Fibroblast of skin of back (primary cell): Measurements from ENCODE around the gene CYSLTR1. TPM values are rescaled to one million over a fixed set of nuclear protein-coding genes. Genes with fewer than 3 reads are reported as not detected.
"Not testable (repeated sequence)": the region's sequence is repeated elsewhere in the genome, so short reads cannot be mapped to it uniquely, and the experiment has no call there.

Experiments
- DNase-seq: peaks from one replicate; pipeline ENCODE4 v3.0.0-alpha.2; 2013
- polyA plus RNA-seq, 2 experiments: library from polyadenylated mRNA; unstranded; fragments of 120-200 nt; gene quantifications; one replicate each; pipeline ENCODE4 v1.2.1, GENCODE V29; 2013; ENCODE audit not compliant: insufficient read length in 2 of 2

CYSLTR1 gene, protein sequence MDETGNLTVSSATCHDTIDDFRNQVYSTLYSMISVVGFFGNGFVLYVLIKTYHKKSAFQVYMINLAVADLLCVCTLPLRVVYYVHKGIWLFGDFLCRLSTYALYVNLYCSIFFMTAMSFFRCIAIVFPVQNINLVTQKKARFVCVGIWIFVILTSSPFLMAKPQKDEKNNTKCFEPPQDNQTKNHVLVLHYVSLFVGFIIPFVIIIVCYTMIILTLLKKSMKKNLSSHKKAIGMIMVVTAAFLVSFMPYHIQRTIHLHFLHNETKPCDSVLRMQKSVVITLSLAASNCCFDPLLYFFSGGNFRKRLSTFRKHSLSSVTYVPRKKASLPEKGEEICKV
- polyA plus RNA-seq (2013, experiment 1 of 2; ENCODE audit: insufficient read length): 0.05 TPM
- polyA plus RNA-seq (2013, experiment 2 of 2; ENCODE audit: insufficient read length): 0.13 TPM

DNA sequence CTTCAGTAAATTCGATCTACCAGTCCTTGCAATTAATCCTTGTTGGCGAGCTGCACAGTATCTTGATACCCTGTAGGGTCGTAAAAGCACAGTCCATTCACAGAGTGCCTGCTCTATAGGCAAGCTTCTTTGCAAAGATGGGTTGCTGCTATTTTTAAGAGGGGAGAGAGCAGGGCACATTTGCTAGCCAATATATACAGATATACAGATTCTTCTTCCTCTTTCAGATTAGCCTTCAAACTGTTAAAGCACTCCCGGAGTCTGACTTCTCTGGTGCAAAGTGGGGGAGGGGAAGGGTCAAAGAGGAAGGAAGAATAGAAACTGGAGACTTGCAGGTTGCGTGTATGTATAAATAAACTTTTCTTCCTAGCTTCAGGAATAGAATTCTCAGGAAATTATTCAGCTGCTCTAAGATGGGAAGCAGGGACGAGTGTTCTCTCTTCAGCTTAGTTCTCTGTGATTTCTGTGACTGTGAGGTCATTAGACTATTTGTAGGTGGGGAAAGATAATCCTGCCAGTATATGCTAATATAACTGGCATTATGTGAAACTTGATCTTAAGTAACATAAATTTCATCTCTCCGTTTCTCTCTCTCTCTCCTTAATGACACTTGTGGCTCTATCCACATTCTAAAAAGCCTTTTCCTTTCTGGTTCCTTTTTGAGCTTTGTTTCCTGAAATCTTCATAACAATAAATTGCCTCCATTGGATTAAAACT lies at the start of gene CYSLTR1:
Gene CYSLTR1 (minus strand): TSS at position 242 of the 717 bp plus-strand sequence. CDS start 53,865 bp downstream, outside the sequence.
- DNase-seq: no peak

- no peak for DNase-seq
These were observed 49.8 kb upstream of the CYSLTR1 start for GRCh38 chrX:78377186-78377585.

- no peak for DNase-seq
These were observed 48.5 kb upstream of the CYSLTR1 start for GRCh38 chrX:78375894-78376293.

DNA sequence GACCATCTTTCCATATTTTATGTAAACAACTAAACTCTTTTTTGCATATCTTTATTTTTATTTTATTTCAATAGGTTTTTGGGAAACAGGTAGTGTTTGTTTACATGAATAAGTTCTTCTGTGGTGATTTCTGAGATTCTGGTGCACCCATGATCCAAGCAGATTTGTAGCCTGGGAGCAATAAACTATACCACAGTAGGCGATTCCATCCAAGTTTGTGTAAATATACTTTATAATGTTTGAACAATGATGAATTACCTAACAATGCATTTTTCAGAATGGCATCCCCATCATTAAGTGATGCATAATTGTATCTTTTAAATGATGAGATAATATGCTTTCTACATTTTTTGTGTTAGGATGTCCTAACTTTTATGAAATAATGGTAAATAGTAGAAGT lies 39.2 kb upstream of the CYSLTR1 start:
- no peak for DNase-seq

DNA sequence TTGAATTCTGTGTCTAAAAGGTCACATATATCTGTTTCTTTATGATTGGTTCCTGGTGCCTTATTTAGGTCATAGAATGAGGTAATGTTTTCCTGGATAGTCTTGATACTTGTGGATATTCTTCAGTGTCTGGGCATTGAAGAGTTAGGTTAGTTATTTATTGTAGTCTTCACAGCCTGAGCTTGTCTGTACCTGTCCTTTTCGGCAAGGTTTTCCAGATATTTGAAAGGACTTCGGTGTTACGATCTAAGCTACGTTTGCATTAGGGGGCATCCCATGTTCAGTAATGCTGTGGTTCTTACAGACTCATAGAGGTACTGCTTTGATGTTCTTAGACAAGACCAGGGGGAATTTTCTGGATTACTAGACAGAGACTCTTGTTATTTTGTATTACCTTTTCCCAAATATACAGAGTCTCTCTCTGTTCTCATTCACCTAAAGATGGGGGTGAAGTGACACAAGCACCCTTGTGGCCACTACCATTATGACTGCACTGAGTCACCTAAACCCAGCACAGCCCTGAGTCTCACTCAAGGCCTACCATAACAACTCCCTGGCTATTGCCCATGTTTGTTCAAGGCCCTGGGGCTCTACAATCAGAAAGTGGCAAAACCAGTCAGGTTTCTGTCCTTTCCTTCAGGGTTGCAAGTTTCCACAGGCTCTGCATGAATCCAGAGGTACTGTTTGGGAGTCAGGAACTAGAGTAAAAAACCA lies 30.1 kb upstream of the CYSLTR1 start:
- DNase-seq: no peak

DNA sequence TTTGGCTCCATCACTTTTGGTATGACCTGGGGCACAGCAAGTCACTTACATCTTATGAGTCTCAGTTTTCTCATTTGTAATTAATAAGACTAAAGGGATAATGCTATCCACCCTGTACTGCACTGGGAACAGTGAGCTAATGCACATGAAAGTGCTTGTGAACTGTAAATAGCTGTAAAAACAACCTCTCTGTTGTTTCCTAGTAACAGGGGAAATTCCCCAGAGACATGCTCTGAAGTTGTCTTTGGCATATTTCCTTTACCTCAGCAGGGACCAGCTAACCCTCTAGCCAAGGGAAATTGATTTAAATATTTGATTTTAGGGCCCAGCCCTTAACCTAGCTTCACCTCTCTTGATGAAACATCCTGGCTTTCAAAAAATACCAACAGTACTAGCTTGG lies 6.1 kb upstream of the CYSLTR1 start:
- no peak for DNase-seq

DNA sequence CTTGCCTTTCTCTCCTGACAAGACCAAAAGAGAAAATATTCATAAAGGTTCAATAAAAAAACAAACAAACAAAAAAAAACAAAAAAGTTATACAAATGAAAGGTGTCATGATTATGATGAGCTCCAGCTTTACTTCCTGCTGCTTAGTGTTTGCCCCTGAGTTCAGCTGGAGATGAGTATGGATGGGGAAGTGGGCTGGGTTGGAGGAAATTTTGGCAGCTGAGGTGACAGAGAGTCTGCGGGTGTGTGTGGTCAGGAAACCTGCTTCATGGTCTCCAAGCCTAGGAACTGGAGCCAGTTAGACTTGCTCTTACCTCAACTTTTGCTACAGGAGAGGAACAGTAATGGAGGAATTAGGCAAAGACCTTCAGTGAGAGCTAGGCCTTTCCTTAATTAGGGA lies 4.3 kb upstream of the CYSLTR1 start:
- no peak for DNase-seq

GRCh38 chrX:78330540-78330939 lies 3.1 kb upstream of the CYSLTR1 start:
- no peak for DNase-seq

DNA sequence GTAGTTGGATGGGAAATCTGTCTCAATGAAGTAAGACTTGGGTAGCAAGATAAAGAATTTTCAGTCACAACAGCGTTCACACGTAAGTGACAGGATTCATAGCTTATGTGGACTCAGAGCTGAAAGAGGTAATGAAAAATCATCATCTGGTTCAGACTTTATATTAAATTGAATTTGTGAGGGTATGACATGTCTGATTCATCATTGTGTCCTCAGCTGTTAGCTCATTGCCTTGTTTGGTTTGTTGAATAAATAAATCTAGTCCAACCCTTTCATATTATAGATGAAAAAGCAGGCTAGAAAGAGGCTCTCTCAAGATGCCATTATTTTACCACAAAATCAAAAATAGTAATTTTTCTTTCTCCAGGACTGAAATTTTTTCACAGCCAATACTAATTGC lies 2.7 kb upstream of the CYSLTR1 start:
- DNase-seq: no peak

DNA sequence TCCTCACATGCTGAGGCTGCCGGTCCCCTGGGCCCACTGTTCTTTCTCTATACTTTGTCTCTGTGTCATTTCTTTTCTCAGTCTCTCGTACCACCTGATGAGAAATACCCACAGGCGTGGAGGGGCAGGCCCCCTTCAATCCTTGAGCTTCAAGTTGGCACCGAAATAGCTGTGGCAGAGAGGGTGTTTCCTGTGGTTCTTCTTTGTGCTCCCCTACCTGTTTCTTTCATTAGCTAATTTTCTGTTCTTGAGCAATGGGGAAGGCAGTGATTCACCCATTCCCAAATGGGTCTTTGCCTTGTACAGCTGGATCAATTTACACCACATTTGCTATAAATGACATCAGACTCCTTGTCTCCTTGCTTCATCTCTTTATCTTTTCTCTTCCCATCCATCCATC lies 2.1 kb upstream of the CYSLTR1 start:
- no peak for DNase-seq

GRCh38 chrX:78326401-78326800 lies 1.0 kb downstream of the CYSLTR1 start:
- no peak for DNase-seq

GRCh38 chrX:78322863-78323262 lies 4.5 kb downstream of the CYSLTR1 start:
- no peak for DNase-seq

GRCh38 chrX:78321809-78322208 lies 5.6 kb downstream of the CYSLTR1 start:
- no peak for DNase-seq

- DNase-seq: no peak
These were observed 11.1 kb downstream of the CYSLTR1 start for GRCh38 chrX:78316265-78316664.

DNA sequence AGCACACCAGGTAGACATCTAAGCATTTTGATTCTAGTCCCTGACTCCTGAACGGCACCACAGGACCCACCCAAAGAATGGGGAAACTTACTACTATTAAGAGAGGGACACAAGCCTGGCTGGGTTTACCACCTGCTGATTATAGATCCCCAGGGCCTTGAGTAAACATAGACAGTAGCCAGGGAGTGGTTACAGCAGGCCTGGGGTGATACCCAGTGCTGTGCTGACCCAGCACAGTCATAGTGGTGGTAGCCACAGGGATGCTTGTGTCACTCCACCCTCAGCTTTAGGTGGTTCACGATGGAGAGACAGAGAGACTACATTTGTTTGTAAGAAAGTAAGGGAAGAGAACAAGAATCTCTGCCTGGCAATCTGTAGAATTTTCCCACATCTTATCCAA lies 11.7 kb downstream of the CYSLTR1 start:
- DNase-seq: no peak

GRCh38 chrX:78314561-78314960 lies 12.8 kb downstream of the CYSLTR1 start:
- no peak for DNase-seq

DNA sequence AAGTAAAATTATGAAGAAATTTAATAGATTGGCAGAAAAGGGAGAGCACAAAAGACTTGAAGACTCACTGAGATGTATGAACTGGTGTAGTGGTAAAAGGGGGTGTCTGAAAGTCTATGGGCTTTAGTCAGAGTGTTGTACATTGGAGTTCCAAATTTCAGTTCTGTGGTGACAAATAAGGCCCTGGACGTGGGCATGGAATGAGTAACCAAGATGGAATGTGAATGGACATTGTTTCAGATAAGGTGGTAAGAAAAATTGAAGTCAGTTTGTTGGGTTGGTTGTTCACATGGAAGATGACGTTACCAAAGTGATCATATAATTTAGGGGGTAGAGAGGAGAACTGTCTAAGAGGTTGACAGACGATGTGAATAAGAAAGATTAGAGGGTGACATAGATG lies 13.9 kb downstream of the CYSLTR1 start:
- no peak for DNase-seq

DNA sequence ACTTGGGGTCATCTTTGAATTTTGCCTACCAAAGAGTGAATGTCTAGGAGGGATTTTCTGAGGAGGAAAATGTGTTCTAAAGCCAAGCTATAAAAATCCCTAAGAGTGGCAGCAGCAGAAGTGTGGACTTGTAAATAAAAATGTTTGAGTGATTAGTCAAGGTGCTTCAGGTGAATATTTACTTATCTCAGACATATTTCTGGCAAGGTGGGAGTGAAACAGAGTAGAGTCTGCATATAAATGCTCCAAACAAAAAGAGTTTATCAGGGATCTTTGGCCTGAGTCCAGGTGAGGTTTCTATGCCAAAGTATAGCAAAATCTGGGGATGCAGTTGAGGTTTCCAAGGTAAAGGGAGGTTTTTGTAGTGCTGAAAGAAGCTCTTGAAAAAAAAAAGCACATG lies 19.7 kb downstream of the CYSLTR1 start:
- no peak for DNase-seq

GRCh38 chrX:78303086-78303485 lies 24.3 kb downstream of the CYSLTR1 start:
- no peak for DNase-seq

DNA sequence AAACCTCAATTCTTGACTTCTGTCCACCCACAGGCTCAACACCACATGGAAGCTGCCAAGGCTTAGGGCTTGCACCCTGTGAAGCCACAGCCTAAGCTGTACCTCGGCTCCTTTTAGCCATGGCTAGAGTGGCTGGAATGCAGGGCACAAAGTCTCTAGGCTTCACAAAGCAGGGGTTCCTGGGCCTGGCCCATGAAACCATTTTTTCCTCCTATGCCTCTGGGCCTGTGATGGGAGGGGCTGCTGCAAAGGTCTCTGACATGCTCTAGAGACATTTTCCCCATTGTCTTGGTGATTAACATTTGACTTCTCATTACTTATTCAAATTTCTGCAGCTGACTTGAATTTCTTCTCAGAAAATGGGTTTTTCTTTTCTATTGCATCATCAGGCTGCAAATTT lies 26.5 kb downstream of the CYSLTR1 start:
- DNase-seq: not testable (repeated sequence)

DNA sequence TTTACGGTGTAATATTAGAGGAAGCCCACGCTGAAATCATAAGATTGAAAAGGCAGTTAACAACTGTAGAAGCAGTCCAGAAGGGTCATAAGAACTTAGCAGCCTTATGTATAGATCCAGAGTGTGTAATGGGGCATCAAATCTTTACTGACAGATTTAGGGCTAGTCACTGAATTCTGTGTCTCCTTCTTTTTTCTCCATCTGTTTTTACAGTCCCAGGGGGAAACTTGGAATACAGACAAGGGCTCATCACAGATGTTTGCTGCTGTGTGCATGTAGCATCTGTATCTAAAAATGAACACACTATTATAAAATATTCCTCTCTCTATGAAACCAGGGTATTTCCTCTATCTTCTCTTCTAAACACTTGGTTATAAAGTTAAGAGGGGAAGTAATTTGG lies 43.9 kb downstream of the CYSLTR1 start:
- no peak for DNase-seq

GRCh38 chrX:78237127-78237526 lies 90.3 kb downstream of the CYSLTR1 start:
- no peak for DNase-seq

DNA sequence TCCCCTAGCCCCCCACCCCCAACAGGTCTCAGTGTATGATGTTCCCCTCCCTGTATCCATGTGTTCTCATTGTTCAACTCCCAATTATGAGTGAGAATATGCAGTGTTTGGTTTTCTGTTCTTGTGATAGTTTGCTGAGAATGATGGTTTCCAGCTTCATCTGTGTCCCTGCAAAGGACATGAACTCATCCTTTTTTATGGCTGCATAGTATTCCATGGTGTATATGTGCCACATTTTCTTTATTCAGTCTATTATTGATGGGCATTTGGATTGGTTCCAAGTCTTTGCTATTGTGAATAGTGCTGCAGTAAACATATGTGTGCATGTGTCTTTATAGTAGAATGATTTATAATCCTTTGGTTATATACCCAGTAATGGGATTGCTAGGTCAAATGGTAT lies 101.4 kb downstream of the CYSLTR1 start:
- DNase-seq: not testable (repeated sequence)
